ENCODE measurements around the gene RASGRF1. TPM values are rescaled to one million over a fixed set of nuclear protein-coding genes. Genes with fewer than 3 reads are reported as not detected.

Gene RASGRF1
- total RNA-seq, 1 donor from 2014 or later: 0.31 TPM

DNA sequence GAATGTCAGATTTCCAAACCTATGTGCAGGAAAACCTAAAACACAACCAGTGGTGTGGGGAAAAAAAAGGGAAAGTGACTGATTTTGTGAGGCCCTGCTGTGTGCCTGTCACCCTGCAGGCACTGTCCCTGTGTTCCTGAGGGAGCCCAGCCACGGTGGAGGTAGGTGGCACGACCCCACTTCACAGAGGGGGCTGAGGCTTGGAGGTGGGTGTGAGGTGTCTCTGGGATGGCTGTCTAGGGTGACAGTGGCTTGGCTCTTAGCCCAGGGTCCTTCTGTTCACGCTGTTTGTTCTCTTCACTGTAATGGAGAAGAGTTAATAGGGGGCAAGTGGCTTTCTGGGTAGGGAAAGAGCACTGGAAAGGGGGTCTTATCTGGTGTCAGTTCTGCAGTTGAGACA, 22.6 kb downstream of the RASGRF1 start:
- DNase-seq: no peak

DNA sequence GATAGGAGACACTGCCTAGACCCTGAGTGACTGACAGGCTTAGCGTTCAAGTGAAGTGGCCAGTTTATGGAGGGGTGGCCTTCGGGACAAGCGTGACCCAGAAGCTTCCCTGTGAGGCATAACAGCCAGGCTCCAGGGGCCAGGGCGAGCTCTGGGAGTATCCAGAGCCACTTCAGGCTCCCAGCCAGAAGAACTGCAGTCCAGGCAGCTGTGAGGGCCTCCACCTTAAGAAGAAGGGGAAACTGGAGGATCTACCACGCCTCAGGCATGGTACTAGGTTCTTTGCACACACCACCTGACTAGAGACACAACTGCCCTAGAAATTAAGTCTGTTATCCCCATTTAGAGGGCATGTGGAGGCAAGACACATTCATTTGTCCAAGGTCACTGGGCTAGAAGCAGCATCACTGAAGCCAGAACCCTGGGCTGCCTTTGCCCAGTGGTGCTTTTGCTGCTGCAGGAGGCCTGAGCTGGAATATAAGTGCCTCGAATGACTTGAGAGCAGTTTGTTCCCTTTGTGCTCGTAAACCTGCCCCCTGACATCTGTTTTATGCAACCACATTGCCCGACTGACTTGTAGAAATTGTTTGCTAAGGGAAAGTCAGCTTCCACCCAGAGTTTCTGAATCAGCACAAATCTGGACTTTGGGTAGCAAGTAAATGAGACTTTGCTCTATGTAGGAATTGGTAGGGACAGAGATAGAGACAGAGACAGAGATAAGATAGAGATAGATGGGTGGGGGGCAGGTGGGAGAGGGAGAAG, 23.3 kb downstream of the RASGRF1 start:
- DNase-seq: no peak

DNA sequence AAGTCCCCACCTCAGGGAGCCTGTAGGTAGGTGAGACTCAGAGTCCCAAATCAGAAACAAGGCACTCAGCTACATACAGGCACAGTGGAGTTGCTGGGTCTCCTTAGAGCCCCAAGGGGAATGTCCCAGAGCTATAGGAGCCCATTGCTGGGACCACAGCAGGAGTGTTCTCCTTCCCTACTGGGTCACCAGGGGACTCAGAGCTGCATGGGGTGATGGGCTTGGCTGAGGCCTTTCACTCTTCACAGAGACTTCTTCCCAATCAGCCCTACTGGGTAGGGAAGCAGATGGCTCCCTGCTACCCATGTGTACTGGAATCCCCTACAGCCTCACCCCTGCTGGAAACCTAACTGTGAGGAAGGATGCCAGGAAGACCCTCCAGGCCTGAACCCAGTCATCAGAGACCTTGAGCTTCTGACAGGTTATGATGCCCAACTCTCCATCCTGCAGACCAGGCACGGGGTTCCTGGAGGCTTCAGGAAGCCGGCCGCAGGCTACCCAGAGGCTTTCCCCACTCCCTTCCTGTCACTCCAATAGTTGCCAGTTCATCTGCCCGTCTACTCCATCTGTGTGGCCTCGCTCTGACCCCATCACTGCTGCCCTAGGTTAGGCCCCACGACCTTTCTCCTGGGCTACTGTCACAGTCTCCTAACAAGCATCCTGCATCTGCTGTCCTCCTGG, 24.0 kb downstream of the RASGRF1 start:
- no peak for DNase-seq

DNA sequence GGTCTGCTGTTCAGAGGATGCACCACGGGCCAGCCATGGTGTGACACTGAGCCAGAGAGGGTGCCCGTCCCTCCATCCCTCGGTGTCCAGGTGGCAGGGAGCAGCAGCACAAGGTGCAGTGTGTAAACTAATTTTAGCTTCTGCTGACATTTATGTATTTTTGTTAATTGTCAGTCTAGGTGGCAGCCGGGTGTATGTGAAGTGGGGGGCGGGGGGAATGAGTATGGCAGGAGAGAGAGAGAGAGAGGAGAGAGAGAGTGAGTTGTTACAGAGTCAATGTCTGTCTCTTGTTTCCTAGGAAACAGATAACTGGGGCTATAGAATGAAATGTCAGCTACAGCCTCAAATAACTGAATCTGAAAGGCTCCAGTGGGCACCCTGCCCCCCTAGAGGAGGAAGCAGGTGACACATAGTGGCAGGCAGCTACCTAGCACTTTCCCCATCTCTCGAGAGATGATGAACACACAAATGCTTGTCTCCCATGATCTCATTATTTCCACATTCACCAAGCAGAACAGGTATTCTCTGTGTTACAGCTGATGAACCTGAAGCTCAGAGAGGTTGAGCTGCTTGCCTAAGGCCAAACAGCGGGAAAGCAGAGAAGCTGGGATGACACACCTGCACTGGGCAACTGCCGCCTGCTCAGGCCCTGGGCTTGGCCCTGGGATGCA, 24.7 kb downstream of the RASGRF1 start:
- no peak for DNase-seq

DNA sequence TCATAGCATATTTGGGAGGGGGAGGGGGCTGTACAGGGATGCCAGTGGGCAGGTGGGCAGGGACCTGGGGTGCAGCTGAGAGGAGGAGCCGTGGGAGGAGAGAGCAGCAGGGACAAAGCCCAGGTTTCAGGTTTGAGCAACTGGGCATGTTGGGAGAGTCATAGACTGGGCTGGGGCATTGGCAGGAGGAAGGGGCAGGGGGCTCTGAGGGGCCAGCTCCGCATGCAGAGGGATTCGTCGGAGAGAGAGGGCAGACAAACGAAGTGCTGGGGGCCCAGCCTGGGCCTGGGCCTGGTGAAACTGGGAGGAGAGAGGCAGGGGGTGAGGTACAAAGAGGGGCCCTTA, 25.2 kb downstream of the RASGRF1 start:
- DNase-seq: no peak

DNA sequence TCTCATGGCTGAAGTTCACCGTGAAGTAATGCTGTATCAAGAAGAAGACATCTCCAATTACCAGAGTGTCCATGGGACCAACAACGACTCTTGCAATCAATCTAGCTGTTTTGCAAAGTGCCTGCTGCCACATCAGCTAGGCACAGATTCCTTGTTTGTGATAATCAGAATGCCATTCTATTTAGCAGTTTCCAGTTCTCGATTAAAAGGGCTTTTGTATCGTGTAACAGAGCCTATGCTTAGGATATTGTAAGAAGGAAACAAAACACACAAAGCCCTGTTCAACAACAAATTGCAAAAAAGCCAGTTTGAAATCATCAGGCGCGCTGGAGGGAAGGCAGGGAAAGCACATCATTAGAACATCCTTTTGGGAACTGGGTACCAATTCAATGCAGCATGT, 26.1 kb downstream of the RASGRF1 start:
- DNase-seq: no peak

DNA sequence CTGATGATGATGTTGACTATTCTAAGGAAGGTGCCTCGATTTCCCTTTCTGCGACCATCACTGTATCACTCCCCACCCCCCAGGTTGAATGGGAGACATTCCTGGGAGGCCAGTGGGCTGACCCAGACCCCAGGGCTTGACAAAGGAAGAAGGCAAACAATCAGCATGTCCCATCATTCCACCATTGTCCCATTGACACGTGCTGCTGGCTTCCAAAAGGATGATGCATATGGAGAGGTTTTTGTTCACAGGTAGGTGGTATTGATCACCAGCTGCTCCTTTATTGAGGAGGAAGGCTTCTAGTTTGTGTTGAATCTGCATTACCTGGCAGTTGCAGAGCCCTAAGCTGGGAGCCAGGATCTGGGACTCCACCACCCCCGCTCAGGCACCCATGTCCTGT, 30.4 kb downstream of the RASGRF1 start:
- DNase-seq: no peak

DNA sequence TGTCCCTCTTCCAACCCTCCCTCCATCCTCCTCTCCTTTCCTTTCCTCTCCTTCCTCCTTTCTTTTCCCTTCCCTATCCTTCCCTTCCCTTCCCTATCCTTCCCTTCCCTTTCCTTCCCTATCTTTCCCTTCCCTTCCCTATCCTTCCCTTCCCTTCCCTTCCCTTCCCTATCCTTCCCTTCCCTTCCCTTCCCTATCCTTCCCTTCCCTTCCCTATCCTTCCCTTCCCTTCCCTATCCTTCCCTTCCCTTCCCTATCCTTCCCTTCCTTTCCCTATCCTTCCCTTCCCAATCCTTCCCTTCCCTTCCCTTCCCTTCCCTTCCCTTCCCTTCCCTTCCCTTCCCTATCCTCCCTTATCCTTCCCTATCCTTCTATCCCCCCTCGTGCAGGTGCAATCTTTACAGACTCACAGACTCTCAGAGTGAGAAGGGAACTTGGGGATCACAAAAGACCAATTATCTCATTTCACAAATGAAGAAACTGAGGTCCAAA, 31.5 kb downstream of the RASGRF1 start:
- no peak for DNase-seq

DNA sequence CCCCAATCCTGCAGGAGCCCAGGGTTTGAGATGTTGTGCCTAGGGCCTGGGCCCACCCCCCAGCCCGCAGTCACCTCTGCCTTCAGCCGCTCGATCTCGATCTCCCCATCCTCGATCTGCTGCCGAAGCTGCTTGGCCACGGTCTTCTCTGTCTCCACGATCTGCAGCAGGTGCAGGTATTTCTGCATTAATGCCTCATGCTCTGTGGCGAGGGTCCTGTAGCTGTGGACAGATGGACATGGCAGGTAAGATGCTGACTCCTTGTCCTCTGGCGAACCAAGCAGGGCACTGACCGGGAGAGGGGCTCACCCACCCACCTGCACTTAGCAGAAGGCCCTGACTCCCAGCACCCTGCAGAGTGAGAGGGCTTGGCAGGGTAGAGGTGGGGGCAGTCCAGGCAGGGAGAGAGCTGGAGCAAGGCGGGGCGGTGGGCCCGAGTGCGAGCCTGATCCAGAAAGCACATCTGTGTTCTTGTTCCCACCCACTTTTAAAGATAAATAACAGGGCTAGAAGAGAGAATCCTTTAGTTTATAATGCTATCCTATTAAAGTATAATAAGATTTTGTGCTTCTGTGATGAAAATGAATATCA, 32.2 kb downstream of the RASGRF1 start:
- DNase-seq: no peak

DNA sequence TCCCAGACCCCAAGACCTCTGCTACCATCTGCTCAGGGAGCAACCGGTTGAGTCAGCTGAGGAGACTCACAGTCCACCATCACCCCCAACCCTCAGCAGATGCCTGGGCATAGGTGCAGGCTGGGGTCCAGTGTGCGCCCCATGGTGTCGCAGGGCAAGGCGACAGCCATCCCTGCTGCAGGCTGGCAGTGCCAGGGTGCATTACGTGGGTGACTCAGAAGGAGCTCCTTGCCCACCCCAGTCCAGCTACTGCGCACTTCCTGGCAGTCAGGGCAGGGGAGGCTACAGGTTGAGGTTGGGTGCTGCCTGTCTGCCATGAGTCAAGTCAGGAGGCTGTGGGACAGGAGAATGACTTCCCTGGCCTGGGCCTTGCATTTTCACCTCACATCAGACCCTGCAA, 33.5 kb downstream of the RASGRF1 start:
- no peak for DNase-seq

DNA sequence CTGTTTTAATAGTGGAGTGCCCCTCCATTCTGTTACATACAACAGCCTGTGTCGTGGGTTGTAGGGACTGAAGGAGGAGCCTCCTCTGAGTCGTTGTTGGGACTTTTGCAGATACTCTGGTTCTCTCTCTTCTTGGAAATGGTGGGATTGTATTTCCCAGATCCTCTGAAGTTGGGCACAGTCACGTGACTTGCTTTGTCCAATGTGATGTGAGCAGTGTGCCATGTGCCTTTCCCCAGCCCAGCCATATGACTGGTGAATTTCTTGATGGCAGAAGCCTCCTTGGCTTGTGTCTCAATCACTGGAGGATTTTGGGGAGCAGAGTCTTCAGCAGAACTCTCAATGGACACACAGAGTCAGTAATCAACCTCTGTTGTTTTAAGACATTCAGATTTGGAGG, 36.2 kb downstream of the RASGRF1 start:
- no peak for DNase-seq

DNA sequence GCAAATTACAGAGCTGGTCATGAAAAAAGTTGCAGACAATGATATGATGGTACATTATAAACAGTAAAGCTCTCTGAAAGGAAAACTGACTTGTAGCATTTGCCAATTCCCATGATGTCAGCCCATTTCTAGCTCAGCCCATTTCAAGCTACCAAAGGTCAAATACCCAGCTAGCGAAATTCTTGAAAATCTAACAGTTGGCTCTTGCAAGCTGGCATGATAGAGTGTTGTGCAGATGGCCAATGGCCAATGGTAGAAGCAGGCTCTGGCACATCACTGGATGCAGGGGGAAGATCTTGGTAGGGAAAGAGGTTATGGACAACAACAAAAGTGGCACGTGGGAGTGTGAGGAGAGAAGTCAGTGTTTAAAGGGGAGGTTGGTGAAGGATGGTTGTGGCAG, 36.7 kb downstream of the RASGRF1 start:
- no peak for DNase-seq

DNA sequence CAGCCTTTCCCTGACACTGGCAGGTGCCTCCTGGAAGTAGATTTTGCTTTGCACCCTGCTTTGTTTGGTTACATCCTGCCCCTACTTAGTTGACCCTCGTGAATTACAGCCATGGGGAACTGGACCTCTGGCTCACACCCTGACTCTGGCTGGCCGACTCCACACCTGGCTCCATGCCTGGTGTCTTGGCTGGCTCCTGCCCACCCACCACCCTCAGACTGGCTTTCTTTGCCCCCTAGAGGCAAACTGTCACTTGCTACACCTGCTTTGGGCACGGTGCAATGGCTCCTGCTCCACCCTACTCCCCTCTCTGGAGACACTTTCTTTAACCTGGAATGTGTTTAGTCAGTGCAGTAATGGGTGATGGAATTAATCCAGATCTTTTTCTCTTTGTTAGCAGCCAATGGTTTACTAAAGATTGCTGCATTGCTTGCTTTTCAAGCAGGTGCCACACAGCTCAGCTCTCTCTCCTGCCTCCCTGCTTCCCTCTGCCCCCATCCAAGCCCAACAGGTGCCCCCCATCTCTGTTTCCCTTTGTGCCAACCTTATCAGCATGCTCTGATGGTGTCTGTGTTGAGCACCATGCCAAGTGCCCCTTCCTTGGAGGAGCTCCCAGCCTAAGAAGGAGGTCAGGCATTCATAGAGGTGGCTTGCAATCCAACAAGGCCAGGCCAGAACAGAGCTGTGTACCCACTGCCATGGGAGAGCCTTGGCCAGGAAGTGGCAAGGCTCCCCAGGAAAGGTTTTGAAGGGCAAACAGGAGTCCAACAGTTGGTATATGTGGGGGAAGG, 38.4 kb downstream of the RASGRF1 start:
- DNase-seq: no peak

DNA sequence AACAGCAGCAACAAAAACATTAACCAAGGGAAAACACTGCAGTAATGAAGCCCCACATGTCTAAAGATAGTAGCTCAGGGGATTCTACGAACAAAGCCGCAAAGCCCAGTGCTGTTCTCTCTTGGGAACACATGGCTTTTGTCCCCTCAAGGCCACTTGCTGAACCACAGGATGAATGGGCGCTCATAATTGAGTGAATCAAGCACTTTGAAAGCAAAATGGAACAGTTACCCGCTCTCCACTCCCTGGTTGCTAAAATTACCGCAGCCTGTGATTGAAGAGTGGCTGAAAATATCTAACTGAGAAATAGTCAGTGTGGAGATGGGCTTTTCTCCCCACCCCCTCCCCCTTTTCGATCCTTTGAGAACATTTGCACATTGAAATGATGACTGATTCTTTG, 39.6 kb downstream of the RASGRF1 start:
- DNase-seq: no peak

DNA sequence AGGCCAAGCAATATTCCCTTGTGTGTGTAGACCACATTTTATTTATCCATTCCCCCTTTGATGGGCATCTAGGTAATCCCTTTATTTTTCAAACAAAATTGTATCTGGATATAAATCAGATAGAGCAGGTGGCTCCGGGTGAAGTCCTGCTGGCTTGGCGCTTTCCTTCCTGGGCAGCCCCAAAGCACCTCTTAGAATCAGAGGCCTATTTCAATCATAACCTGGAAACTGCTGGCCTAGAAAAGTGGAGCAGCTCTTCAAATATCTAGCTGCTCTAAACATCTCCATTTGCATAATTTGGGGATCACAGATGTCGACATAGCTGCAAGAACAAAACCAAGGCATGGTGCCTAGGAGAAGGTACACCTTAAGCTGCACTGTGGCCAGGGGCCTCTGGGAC, 40.2 kb downstream of the RASGRF1 start:
- no peak for DNase-seq

DNA sequence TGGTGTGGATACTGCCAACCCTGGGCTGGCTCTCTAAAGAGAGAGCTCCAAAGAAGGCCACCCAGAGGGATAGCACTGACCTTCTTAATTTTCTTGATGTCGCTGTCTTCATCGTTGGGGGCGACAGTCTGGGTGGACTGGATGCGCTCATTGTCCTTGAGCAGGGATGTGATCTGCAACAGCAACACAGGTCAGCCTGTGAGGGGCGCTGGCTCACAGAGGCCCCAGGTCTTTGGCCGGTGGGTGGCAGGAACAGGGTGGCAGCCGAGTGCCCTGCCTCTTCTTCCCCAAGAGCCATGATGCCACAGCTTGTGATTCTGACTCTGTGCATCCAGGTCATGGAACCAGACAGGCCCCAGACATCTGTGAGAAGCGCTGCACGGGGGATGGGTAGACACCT, 41.2 kb downstream of the RASGRF1 start:
- no peak for DNase-seq

DNA sequence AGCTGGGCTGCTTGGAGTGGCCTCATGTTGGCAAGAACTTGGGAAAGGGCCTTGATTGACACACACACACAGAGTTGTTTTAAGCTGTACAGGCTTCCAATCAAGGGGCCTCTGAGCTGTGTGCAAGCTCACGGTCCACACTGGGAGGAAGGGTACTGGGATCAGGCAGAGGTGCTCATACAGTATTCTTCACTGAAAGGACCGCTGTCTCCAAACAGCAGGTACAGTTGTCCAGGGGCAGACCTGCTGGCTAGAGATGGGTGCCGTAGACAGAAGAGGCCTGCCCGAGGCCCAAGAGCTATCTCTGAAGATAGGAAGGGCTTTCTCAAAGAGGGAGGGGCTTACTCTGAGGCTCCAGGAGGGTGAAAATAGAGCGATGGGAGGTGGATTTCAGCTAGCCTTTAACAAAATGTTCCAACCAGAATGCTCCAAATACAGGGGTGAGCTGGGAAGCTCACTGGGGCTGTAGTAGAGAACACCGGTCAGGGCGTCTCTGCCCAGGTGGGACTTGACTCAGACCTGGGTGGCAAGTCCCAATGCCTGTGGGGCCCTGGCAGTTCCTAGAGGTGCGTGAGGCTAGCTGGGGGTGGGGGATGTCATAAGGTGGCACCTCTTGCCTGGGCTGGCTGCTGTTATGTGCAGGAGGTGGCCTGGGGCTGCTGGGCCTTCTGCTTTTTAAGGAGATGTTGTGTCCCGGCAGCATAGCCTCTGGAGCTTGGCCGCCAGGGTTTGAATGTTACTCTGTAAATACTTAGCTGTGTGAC, 42.7 kb downstream of the RASGRF1 start:
- DNase-seq: no peak

DNA sequence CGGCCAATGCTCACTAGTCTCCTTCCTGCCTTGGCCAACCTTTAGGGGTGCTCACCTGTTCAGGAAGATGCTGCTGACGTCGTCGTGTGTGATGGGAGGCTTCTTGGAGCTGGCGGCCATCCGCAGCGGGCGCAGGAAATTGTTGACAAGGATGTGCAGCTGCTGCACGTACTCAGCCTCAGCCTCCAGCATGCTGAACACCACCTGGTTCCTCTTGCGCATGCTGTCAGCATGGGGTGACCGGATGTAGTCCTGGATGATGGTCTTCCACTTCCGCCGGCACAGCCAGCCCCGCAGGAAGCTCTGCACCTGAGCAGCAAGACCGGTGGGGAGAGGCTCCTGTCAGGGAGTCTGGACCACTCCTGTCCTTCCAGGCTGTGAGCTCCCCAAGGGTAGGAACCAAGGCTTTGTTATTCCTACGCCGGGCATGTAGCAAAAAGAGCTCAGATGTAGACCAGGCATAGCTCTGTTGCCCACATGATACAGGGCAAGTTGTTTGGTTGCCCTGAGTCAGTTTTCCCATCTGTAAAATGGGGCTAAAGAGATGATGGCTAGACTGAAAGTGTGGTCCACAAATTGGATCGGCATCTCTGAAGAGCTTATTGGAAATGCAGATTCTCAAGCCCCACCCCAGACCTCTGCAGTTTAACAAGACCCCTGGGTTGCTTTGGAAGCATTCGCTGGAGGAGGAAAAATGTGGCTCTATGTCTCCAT, 43.7 kb downstream of the RASGRF1 start:
- no peak for DNase-seq

DNA sequence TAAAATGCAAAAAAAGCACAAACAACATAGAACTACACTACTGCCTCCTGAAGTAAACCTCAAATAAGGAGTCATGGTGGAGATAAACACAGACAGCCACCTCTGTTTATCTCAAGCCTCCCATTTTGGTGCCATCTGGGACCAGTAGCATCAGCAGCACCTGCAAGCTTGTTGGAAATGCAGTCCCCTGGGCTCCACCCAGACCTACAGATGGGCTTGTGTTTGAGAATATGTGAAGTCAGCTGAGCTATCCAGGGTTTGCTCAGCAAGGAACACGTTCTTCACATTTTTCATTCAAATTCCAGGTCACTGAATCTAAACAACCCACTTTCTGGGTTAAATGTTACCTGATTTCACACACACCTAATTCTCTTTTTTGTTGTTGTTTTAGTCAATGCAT, 45.5 kb downstream of the RASGRF1 start:
- DNase-seq: no peak

DNA sequence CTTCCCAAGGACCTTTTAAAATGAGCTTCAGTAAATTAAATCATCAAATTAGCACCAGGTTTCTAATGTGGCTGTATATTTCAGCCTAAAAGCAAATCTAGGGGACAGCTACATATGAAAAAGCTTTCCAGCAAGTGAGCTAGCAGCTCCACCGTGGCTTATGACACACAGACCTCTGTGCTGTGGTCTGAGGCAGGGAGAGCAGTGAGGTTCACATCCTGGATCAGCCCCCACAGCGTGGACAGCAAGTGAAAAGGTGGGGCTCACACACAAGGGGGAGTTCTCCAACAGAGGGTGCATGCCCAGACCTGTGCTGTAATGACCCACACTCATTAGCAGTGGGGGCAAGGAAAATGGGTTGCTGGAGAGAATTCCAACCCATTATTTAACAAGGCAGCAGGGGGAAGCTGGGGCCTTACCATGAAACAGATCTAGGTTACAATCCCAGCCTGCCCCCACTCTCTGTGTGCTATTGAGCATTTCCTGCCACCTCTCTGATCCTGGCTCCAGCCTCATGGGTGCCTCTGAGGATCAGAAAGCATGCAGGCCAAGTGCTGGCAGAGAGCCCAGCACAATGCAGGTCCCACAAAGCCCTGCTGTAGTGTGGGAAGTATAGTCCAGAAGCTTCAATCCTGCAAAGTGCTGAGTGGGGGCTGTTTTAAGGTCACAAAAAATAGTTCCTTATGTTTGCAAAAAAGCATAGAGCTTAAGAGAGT, 48.2 kb downstream of the RASGRF1 start:
- no peak for DNase-seq
